Muscle of arm (tissue), 12 donors: Measurements from ENCODE around the gene ZNF624. TPM values are rescaled to one million over a fixed set of nuclear protein-coding genes. Genes with fewer than 3 reads are reported as not detected.
A peak's percentile ranks its signal among the peaks of the same experiment; 100 is the strongest.

ENCODE experiments used
- DNase-seq: peaks from one replicate; pipeline ENCODE4 v3.0.0-alpha.2; 2013
- polyA plus RNA-seq, 12 donors: library from polyadenylated mRNA; unstranded; fragments of 120-200 nt; gene quantifications; one replicate each; pipeline ENCODE4 v1.2.1, GENCODE V29; 2013; ENCODE audit not compliant: insufficient read length in 12 of 12

ZNF624 gene
- polyA plus RNA-seq, 12 donors: 6.2 to 15.7 (median 8.7) TPM; not detected in 1

DNA sequence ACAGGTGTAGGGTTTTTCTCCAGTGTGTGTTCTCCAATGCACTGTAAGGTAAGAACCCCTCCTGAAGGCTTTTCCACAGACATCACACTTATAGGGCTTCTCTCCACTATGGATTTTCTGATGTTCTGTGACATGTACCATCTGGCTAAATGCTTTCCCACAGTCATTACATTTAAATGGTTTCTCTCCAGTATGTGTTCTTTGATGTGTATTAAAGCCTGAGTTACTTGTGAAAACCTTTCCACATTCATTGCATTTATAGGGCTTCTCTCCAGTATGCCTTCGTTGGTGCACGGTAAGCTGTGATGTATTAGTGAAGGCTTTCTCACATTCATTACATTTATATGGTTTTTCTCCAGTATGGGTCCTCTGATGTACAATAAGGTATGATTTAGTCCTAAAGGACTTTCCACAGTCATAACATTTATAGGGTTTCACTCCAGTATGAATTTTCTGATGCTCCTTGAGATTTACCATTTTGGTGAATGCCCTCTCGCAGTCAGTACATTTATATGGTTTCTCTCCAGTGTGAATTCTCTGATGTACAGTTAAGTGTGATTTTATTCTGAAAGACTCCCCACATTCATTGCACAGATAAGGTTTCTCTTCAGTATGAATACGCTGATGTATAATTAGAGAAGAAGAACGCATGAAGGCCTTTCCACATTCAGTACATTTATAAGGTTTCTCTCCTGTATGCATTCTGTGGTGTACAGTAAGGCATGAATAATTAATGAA lies 30.9 kb downstream of the ZNF624 start:
- no peak for DNase-seq

DNA sequence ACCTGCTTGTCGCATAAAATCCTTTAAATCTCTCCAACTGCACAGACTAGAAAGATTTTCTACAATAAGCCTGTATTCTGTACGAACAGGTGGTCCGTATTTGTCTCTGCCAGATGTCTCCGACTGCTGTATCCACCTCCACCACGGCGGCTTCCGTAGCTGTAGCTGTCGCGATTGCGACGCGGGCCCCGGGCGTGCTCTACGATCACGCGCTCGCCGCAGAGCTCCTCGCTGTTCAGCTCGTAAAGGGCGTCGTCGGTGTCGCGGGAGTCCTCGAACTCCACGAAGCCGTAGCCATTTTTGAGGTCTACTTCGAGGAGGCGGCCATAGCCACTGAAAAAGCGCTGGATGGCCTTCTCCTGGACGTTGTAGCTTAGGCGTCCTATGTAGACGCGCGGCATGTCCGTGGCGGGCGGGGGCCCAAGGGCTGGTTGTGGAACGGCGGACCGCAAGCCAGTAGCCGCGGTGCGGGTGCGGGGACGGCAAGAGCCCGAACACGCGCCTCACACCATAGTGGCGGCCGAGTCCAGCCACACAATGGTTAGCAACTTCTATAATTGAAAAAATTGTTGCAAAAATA lies 36.1 kb downstream of the ZNF624 start:
- DNase-seq: no peak

DNA sequence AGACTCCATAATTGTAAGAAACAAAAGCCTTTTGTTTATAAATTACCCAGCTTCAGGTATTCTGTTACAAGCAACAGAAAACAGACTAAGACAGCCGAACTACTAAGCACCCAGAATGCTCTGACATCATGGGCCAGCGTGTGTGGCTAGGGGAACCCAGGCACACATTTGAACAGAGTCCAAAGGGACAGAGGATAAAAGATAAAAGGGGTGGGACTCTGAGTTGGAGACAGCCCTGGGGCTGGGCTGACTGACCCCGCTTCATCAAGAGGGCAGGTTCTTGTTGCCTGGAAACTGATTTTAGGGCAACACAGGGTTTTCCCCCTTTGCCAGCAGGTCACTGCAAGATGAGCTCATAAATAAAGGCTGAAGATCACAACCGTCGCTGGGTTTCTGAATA lies 54.1 kb downstream of the ZNF624 start:
- no peak for DNase-seq

DNA sequence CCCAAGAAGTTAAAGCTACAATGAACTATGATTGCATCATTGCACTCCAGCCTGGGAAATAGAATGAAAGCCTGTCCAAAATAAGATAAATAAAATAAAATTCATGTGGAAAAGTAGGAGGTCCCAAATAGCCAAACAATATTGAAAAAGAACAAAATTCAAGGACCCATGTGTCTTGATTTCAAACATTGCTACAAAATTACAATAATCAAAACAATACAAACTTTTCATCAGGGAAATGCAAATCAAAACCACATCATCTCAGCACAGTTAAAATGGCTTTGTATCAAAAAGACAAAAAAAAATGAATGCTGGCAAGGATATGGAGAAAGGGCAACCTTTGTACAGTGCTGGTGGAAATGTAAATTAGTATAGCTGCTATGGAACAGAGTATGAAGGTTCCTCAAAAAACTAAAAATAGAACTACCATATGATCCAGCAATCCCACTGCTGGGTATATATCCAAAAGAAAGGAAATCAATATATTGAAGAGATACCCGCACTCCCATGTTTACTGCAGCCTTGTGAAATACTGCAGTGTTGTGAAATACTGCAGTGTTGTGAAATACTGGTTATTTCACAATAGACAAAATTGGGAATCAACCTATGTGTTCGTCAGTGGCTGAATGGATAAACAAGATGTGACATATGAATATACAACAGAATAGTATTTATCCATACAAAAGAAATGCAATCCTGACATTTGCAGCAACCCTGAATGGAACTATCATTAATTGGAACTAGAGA lies 60.1 kb downstream of the ZNF624 start:
- DNase-seq: no peak

DNA sequence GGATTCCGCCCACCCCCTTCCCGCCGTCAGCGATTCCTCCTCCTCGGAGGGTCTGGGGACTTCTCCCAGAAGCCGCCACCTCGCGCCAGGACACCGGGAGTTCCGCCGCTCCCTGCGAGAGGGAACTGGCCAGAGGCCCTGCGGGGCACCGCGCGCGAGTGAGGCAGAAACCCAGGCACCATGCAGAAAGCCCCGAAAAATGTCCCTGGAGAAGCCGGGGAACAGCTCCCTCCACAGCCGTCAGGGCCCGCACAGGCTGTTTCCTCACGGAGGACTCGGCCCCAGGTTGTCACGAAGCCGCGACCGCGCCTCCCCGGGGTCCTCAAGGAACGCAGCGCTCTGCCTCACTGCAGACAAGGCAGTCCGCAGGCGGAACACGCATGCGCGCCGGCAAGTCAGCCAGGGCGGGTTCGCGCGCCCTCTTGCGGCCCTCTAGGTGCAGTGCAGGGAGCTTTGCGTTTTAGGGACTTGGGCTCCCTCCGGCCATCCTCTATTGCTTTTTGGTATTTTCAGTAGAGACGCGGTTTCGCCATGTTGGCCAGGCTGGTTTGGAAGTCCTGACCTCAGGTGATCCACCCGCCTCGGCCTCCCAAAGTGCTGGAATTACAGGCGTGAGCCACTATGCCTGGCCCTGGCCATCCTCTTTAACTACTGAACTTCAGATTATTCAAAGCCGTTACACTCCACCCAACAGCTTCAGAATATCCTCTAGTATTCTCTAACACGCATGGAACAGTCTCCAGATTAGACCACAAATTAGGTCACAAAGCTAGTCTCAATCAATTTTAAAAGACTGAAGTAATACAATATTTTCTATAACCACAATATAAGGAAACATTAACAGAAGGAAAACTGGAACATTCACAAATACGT lies 64.3 kb downstream of the ZNF624 start:
- DNase-seq: peak; percentile 91

DNA sequence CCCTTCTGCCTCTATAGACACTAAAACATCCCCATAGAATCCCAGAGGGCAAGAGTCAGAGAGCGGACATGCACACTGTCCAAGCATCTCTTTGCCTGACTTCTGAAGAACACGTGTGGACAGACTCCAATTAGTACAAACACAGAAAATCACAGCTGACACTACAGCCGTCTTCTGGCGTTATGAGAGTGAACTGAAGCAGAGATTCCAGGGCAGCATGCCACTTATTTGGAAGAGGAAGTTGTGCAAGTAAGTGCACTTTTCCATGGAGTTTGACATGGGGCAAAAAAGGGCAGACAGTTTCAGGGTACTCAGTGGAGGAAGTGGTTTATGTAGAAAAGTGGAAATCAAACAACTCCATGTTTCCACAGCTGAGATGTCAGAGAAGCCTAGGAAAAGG lies 67.9 kb downstream of the ZNF624 start:
- no peak for DNase-seq

DNA sequence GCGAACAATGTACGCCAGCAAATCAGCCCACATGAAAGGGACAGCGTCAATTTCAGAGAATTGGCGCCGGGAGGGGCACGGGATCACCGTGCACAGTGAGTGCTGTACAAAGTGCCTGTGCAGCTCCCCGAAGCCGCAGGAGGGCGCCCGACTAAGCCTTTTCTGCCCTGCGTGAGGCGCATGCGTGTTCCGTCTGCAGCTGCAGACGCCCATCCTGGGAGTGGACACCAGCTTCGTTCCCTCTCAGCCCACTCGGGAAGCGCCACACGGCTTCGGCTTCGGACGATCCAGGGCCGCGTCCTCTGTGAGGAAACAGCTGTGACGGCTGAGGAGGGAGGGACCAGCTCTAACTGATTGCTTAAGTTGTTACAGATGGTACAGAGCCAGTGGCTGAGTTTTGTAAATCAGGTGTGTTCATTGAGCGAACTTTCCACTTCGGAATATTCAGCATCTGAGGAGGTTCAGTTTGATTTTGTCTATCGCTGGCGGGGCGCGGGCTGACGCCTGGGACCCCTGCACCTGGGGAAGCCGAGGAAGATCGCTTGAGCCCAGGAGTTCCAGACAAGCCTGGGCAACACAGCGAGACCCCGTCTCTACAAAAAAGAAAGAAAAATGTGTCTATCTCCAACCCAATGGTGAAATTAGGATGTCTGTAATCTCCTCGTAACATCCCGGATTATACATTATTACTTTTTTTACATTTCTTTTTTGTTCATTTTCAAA lies 69.2 kb downstream of the ZNF624 start:
- DNase-seq: peak; percentile 93

DNA sequence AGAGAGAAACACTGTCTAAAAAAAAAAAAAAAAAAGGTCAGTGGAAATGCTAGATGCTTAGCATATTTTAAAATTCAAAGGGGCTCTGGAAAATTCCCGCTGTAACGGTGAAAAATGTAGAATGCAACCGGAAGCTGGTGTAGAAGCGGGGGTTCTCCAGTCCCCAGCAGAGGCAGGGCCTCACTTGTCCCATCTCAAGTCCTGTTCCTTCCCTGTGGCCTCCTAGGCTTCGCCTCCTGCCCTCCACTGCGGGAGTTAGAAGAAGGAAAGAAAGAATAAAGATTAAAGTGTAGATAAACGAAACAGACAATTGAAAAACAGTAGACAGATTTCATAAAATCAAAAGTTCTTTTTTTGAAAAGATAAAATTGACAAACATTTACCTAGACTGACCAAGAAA lies 69.9 kb downstream of the ZNF624 start:
- DNase-seq: no peak

DNA sequence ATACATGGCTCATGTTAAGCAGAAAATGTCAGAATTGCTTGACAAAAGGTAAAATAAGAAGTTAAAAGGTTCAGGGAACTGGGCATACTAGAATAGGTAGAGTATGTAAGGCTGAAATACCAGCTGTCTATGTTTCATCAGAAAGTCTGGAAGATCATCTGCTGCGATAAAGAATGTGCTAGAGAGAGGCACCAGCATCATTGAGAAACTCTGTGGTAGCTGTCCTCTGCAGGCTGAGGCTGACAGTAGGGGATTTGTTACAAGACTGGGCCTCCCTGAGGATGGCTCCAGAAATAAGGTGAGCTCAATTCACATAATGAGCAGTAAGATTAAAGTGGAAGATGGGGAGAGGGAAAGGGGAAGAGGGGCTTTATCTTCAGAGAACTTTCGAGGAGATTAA lies 80.2 kb downstream of the ZNF624 start:
- no peak for DNase-seq

Other genes starting within 250 kb of the ZNF624 start
- 1 to 10 TPM in 10 of 12 donors, not detected in 2; 3.1 to 8.1 (median 4.5) TPM for gene TRPV2, start 238.3 kb downstream of the ZNF624 start, polyA plus RNA-seq
- 10 to 100 TPM in 1 of 12 donors, 1 to 10 TPM in 10, not detected in 1; 4.7 to 16.6 (median 5.8) TPM for gene LRRC75A, start 161.7 kb downstream of the ZNF624 start, polyA plus RNA-seq
- 1 to 10 TPM in 11 of 12 donors, not detected in 1; 5.0 to 8.2 (median 6.6) TPM for gene ZNF287, start 84.6 kb downstream of the ZNF624 start, polyA plus RNA-seq
- gene CCDC144A, start 36.4 kb upstream of the ZNF624 start, polyA plus RNA-seq: 1 to 10 TPM in 10 of 12 donors, under 1 TPM in 1, not detected in 1; 0.87 to 8.9 (median 3.8) TPM